Cardiac fibroblast (primary cell): ENCODE results near the gene AMDHD2.

Source experiments
- DNase-seq, 2 donors: peaks; one replicate each; pipeline versions ENCODE4 v3.0.0 to v3.0.0-alpha.2; 2010; ENCODE audit warnings: low read depth in 2 of 2
- H3K4me3 ChIP-seq, 2 donors: replicated peaks in 1 of 2; 1 replicate in 1 of 2; 2 replicates in 1 of 2; pipeline ENCODE4 v1.5.1; 2011; ENCODE audit warnings: low read depth in 2 of 2, low read length in 2 of 2, mild to moderate bottlenecking in 2 of 2, moderate library complexity in 1 of 2
- CTCF ChIP-seq: IDR thresholded peaks from one replicate; pipeline ENCODE4 v1.5.1; 2011; ENCODE audit warnings: low read depth, mild to moderate bottlenecking, low read length, inconsistent platforms

Gene AMDHD2

GRCh38 chr16:2500430-2500917, 19.7 kb upstream of the AMDHD2 start:
- DNase-seq: no peak
- no peak overlapping the region for H3K4me3 ChIP-seq
- TF ChIP-seq CTCF: no peak

GRCh38 chr16:2500918-2501750, 19.0 kb upstream of the AMDHD2 start:
- DNase-seq: peak; percentile 78 to 88
- peak; percentile 94 for TF ChIP-seq CTCF
- peak overlapping the region in 1 of 2 donors; percentile 12 for H3K4me3 ChIP-seq

- DNase-seq: no peak
- TF ChIP-seq CTCF: no peak
Measured at GRCh38 chr16:2501946-2502895, 17.9 kb upstream of the AMDHD2 start.

GRCh38 chr16:2505695-2506094, 14.5 kb upstream of the AMDHD2 start:
- no peak for TF ChIP-seq CTCF
- DNase-seq: no peak
- no peak overlapping the region for H3K4me3 ChIP-seq

More at GRCh38 chr16:2501946-2502895, 17.9 kb upstream of the AMDHD2 start:
- H3K4me3 ChIP-seq: no peak overlapping the region

- no peak overlapping the region for H3K4me3 ChIP-seq
Measured at GRCh38 chr16:2507052-2507659, 13.0 kb upstream of the AMDHD2 start.

More at GRCh38 chr16:2507052-2507659, 13.0 kb upstream of the AMDHD2 start:
- DNase-seq: no peak
- TF ChIP-seq CTCF: no peak
